Anterior cingulate cortex (tissue), 58 donors: Measurements from ENCODE around the gene RAB11FIP4.

ENCODE experiments used
- DNase-seq, 58 donors: peaks; one replicate each; lab custom pipeline; 2025; lab: John Stamatoyannopoulos, UW

Gene RAB11FIP4

GRCh38 chr17:31386542-31387075, 4.9 kb upstream of the RAB11FIP4 start:
- no peak for DNase-seq

- no peak for DNase-seq
Measured at GRCh38 chr17:31387438-31387837, 4.0 kb upstream of the RAB11FIP4 start.

GRCh38 chr17:31388351-31388750, 3.1 kb upstream of the RAB11FIP4 start:
- DNase-seq: no peak

GRCh38 chr17:31388770-31389656, 2.5 kb upstream of the RAB11FIP4 start:
- DNase-seq: peak in 38 of 58 donors; percentile 13 to 64 (median 29)

- no peak for DNase-seq
Measured at GRCh38 chr17:31389657-31390381, 1.7 kb upstream of the RAB11FIP4 start.

- no peak for DNase-seq
Measured at GRCh38 chr17:31390426-31390747, 1.1 kb upstream of the RAB11FIP4 start.

GRCh38 chr17:31390748-31391495, 553 bp upstream of the RAB11FIP4 start:
- peak in 8 of 58 donors; percentile 31 to 51 (median 45) for DNase-seq

GRCh38 chr17:31392002-31392855, 754 bp downstream of the RAB11FIP4 start:
- DNase-seq: peak in 20 of 58 donors; percentile 21 to 63 (median 38)

- peak in 18 of 58 donors; percentile 6 to 61 (median 33) for DNase-seq
Measured at GRCh38 chr17:31392856-31393748, 1.6 kb downstream of the RAB11FIP4 start.

GRCh38 chr17:31393749-31394146, 2.3 kb downstream of the RAB11FIP4 start:
- no peak for DNase-seq

- peak in 29 of 58 donors; percentile 11 to 71 (median 36) for DNase-seq
Measured at GRCh38 chr17:31394544-31394943, 3.1 kb downstream of the RAB11FIP4 start.

GRCh38 chr17:31397256-31397939, 5.9 kb downstream of the RAB11FIP4 start:
- DNase-seq: no peak

- DNase-seq: no peak
Measured at GRCh38 chr17:31398381-31399311, 7.2 kb downstream of the RAB11FIP4 start.

- DNase-seq: no peak
Measured at GRCh38 chr17:31400481-31400950, 9.0 kb downstream of the RAB11FIP4 start.

- DNase-seq: no peak
Measured at GRCh38 chr17:31401456-31402254, 10.2 kb downstream of the RAB11FIP4 start.
